Progenitor cell of endocrine pancreas (in vitro differentiated cells): ENCODE measurements around the gene TOP3B. TPM values are rescaled to one million over a fixed set of nuclear protein-coding genes. Genes with fewer than 3 reads are reported as not detected.
A peak's percentile ranks its signal among the peaks of the same experiment; 100 is the strongest.

Source experiments
- DNase-seq: peaks from one replicate; pipeline ENCODE4 v3.0.0; 2021; ENCODE audit warnings: low spot score; ENCODE audit not compliant: unreplicated experiment
- H3K27ac Mint-ChIP-seq: 2 replicates; pipeline ENCODE4 v1.8.0; 2021; ENCODE audit warnings: mild to moderate bottlenecking, moderate library complexity, mixed read lengths
- H3K27me3 Mint-ChIP-seq: 2 replicates; pipeline ENCODE4 v1.8.0; 2021; ENCODE audit warnings: mixed read lengths
- H3K36me3 Mint-ChIP-seq: 2 replicates; pipeline ENCODE4 v1.8.0; 2022; ENCODE audit warnings: mixed read lengths; ENCODE audit not compliant: insufficient read depth
- H3K4me1 Mint-ChIP-seq: 2 replicates; pipeline ENCODE4 v1.8.0; 2021; ENCODE audit warnings: low read depth, mixed read lengths
- H3K4me3 Mint-ChIP-seq: 2 replicates; pipeline ENCODE4 v1.8.0; 2021; ENCODE audit warnings: low read depth, mild to moderate bottlenecking, moderate library complexity, mixed read lengths
- H3K9me3 Mint-ChIP-seq: 2 replicates; pipeline ENCODE4 v1.8.0; 2021; ENCODE audit warnings: low read depth, mixed read lengths
- long read RNA-seq: library from polyadenylated mRNA; unstranded; transcript quantifications from one replicate; pipeline ENCODE4 v2.0.0, GENCODE V29; 2020
- total RNA-seq: library from RNA; stranded (reverse); gene quantifications from 2 replicates; pipeline ENCODE4 v1.2.1, GENCODE V29; 2021
- TF ChIP-seq, protein P1 (sequence below): fragments of 200-600 bp; sonication (generic); IDR thresholded peaks from one replicate; pipeline ENCODE4 v1.5.0; 2021; ENCODE audit warnings: antibody characterized with exemption, mild to moderate bottlenecking; ENCODE audit not compliant: unreplicated experiment

The TOP3B gene, protein sequence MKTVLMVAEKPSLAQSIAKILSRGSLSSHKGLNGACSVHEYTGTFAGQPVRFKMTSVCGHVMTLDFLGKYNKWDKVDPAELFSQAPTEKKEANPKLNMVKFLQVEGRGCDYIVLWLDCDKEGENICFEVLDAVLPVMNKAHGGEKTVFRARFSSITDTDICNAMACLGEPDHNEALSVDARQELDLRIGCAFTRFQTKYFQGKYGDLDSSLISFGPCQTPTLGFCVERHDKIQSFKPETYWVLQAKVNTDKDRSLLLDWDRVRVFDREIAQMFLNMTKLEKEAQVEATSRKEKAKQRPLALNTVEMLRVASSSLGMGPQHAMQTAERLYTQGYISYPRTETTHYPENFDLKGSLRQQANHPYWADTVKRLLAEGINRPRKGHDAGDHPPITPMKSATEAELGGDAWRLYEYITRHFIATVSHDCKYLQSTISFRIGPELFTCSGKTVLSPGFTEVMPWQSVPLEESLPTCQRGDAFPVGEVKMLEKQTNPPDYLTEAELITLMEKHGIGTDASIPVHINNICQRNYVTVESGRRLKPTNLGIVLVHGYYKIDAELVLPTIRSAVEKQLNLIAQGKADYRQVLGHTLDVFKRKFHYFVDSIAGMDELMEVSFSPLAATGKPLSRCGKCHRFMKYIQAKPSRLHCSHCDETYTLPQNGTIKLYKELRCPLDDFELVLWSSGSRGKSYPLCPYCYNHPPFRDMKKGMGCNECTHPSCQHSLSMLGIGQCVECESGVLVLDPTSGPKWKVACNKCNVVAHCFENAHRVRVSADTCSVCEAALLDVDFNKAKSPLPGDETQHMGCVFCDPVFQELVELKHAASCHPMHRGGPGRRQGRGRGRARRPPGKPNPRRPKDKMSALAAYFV
- total RNA-seq, result 81.1 and 83.3 TPM in 2 replicates
- long read RNA-seq, transcript TOP3B-201 (18 exons, 2,863 nt), result major isoform, 32 of 95 reads
- long read RNA-seq, partial matches to known transcripts, result 8 of 95 reads
- long read RNA-seq, other reads (novel, unspliced or antisense), result 52 of 95 reads

GRCh38 chr22:21982338-21982965 lies at the start of gene TOP3B:
Gene TOP3B, minus strand, starts transcription at chr22:21982787. Its CDS starts 7,078 bp downstream, at chr22:21975709.
- peaks cover 7% of the 10 kb centered on the region for H3K4me1 Mint-ChIP-seq
- H3K9me3 Mint-ChIP-seq, result no peaks in the 10 kb centered on the region
- DNase-seq, result peak; percentile 59
- H3K4me3 Mint-ChIP-seq, result peak within 1 kb of the TSS; percentile 89
- peak within 1 kb of the TSS; percentile 81 for H3K27ac Mint-ChIP-seq
- H3K27me3 Mint-ChIP-seq, result no peaks in the 10 kb centered on the region
- TF ChIP-seq, protein P1, sequence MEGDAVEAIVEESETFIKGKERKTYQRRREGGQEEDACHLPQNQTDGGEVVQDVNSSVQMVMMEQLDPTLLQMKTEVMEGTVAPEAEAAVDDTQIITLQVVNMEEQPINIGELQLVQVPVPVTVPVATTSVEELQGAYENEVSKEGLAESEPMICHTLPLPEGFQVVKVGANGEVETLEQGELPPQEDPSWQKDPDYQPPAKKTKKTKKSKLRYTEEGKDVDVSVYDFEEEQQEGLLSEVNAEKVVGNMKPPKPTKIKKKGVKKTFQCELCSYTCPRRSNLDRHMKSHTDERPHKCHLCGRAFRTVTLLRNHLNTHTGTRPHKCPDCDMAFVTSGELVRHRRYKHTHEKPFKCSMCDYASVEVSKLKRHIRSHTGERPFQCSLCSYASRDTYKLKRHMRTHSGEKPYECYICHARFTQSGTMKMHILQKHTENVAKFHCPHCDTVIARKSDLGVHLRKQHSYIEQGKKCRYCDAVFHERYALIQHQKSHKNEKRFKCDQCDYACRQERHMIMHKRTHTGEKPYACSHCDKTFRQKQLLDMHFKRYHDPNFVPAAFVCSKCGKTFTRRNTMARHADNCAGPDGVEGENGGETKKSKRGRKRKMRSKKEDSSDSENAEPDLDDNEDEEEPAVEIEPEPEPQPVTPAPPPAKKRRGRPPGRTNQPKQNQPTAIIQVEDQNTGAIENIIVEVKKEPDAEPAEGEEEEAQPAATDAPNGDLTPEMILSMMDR, result no peak
- peaks cover 4% of the 10 kb centered on the region for H3K36me3 Mint-ChIP-seq

DNA sequence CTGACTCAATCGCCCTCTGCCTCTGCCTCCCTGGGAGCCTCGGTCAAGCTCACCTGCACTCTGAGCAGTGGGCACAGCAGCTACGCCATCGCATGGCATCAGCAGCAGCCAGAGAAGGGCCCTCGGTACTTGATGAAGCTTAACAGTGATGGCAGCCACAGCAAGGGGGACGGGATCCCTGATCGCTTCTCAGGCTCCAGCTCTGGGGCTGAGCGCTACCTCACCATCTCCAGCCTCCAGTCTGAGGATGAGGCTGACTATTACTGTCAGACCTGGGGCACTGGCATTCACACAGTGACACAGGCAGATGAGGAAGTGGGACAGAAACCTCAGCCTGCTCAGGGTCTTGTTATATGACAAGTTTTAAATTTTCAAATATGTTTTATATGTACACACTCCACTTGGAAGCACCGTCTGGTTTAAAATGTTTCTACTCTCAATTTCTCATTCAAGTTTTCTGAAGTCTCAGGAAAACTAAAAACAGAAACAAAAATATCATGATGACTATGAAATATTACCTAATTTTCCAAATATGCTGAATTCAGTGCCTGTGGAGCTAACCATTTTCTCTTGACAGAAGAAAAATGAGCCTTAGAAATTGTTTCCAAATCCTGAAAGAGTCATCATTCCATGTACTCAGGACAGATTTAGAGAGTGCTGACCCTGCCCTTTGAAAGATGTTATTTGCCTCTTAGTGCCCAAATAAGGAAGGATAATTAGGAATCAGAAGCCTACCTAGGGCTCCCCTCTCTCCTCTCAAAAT lies 48.8 kb upstream of the TOP3B start:
- Mint-ChIP-seq H3K4me3 (no peak overlapping the region), H3K27me3 (peaks cover 44% of the 10 kb centered on the region), H3K9me3 (no peaks in the 10 kb centered on the region), H3K36me3 (no peaks in the 10 kb centered on the region), H3K4me1 (no peaks in the 10 kb centered on the region), H3K27ac (no peak overlapping the region)
- TF ChIP-seq, protein P1, result no peak
- DNase-seq, result no peak

DNA sequence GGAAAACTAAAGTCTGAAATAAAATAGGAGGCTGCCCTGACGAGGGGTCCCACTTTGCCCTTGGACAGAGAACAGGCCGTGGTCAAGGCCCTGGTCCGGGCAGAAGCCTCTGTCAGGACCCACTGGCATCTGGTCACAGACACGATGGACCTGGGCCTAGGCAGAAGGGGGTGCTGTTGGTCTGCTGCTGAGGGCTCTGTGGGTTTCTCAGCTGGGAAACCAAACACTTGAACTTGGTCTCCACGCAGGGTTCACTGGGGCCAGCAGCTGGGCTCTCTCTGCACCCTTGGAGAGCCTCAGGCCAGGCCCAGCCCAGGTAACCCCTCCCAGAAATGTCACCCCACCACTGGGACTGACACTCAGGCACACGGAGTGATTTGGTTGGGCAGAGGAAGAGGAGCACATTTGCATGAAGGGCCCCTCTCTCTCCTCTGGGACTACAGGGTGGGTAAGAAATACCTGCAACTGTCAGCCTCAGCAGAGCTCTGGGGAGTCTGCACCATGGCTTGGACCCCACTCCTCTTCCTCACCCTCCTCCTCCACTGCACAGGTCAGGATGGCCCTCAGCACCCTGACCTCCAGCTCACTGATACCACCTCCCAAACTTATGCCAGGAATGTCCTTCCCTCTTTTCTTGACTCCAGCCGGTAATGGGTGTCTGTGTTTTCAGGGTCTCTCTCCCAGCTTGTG lies 48.1 kb upstream of the TOP3B start:
- Mint-ChIP-seq H3K36me3 (no peaks in the 10 kb centered on the region), H3K4me1 (no peaks in the 10 kb centered on the region), H3K4me3 (no peak overlapping the region), H3K9me3 (no peaks in the 10 kb centered on the region), H3K27me3 (peaks cover 42% of the 10 kb centered on the region), H3K27ac (no peak overlapping the region)
- TF ChIP-seq, protein P1, result peak; percentile 46
- DNase-seq, result no peak

- no peak overlapping the region for H3K27ac Mint-ChIP-seq
- no peaks in the 10 kb centered on the region for H3K4me1 Mint-ChIP-seq
- no peak overlapping the region for H3K4me3 Mint-ChIP-seq
- TF ChIP-seq, protein P1, result no peak
- H3K27me3 Mint-ChIP-seq, result peaks cover 32% of the 10 kb centered on the region
- no peaks in the 10 kb centered on the region for H3K9me3 Mint-ChIP-seq
- no peaks in the 10 kb centered on the region for H3K36me3 Mint-ChIP-seq
- DNase-seq, result no peak
These were observed 45.4 kb upstream of the TOP3B start for GRCh38 chr22:22027955-22028354.
